ENCODE results near the gene EPB42. TPM values are rescaled to one million over a fixed set of nuclear protein-coding genes. Genes with fewer than 3 reads are reported as not detected.
A peak's percentile ranks its signal among the peaks of the same experiment; 100 is the strongest.

Gene EPB42
- total RNA-seq, 2 experiments from 2014 or later, result not detected

DNA sequence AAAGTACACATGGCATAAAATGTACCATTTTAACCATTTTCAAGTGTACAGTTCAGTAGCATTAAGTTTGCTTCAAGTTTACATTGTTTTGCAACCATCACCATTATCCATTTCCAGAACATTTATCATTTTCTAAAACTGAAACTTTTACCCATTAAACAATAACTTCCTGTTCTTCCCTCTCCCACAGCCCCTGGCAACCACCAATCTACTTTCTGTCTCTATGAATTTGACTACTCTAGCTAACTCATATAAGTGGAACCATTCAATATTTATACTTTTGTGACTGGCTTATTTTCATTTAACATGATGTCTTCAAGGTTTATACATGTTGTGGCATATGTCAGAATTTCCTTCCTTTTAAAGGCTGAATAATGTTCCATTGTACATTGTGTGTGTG is 67.5 kb downstream of the EPB42 start:
- H3K36me3 ChIP-seq (ENCODE audit: insufficient read depth, low read length), result peaks cover 36% of the 10 kb centered on the region
- Mint-ChIP-seq H3K27me3 (no peaks in the 10 kb centered on the region), H3K4me1 (ENCODE audit: low read depth) (peaks cover 15% of the 10 kb centered on the region), H3K4me3 (no peak overlapping the region), H3K9me3 (no peaks in the 10 kb centered on the region), H3K27ac (no peak overlapping the region), H3K36me3 (ENCODE audit: low read depth) (peaks cover 62% of the 10 kb centered on the region)
- no peak for DNase-seq
- no peak overlapping the region for H3K27ac ChIP-seq (ENCODE audit: low read depth in 1 of 2, low read length in 2 of 2)
- no peaks in the 10 kb centered on the region for H3K9me3 ChIP-seq (ENCODE audit: control insufficient read depth in 1 of 2, insufficient read depth in 1 of 2, low read length in 2 of 2)
- H3K4me1 ChIP-seq (ENCODE audit: insufficient read depth, low read length), result peaks cover 4% of the 10 kb centered on the region
- no peaks in the 10 kb centered on the region for H3K27me3 ChIP-seq (ENCODE audit: control insufficient read depth in 1 of 2, insufficient read depth in 2 of 2, low read length in 2 of 2)
- intact Hi-C loops (cut with DNase I, micrococcal nuclease), result loop anchor here in 1 of 2 experiments (5.0 kb wide), 1 partner anchor 46 kb away; the partner anchor contains the start of gene UBR1
- ChIA-PET CTCF (no interaction called here), POLR2A (interaction anchor here (0.6 kb wide), 1 partner anchor 1623 kb away, joined by 3 read pairs; no protein-coding TSS in a partner anchor)
- no peak overlapping the region for H3K4me3 ChIP-seq (ENCODE audit: low read length)
- ATAC-seq (ENCODE audit: poor library complexity), result no peak
- TF ChIP-seq, protein P1, sequence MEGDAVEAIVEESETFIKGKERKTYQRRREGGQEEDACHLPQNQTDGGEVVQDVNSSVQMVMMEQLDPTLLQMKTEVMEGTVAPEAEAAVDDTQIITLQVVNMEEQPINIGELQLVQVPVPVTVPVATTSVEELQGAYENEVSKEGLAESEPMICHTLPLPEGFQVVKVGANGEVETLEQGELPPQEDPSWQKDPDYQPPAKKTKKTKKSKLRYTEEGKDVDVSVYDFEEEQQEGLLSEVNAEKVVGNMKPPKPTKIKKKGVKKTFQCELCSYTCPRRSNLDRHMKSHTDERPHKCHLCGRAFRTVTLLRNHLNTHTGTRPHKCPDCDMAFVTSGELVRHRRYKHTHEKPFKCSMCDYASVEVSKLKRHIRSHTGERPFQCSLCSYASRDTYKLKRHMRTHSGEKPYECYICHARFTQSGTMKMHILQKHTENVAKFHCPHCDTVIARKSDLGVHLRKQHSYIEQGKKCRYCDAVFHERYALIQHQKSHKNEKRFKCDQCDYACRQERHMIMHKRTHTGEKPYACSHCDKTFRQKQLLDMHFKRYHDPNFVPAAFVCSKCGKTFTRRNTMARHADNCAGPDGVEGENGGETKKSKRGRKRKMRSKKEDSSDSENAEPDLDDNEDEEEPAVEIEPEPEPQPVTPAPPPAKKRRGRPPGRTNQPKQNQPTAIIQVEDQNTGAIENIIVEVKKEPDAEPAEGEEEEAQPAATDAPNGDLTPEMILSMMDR (IDR thresholded peaks at IDR 0.05), result no peak

DNA sequence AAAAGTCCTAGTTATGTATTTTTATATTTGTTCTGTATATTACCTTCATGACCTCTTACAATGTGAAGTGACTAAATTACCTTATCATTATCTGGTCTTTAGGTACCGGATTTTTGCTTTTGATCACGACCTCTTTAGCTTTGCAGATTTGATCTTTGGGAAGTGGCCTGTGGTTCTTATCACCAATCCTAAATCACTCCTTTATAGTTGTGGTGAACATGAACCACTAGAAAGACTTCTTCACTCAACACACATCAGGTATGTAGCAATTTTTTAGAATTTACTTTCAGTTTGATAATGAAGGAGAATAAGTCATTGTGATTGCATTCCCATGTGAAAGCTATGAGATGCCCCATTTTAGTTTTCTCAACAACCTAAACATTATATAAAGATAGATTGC is 69.1 kb downstream of the EPB42 start:
- Mint-ChIP-seq H3K36me3 (ENCODE audit: low read depth) (peaks cover 63% of the 10 kb centered on the region), H3K9me3 (no peaks in the 10 kb centered on the region), H3K27me3 (no peaks in the 10 kb centered on the region), H3K4me1 (ENCODE audit: low read depth) (peaks cover 15% of the 10 kb centered on the region), H3K27ac (no peak overlapping the region), H3K4me3 (peak overlapping the region; percentile 30)
- no peaks in the 10 kb centered on the region for H3K27me3 ChIP-seq (ENCODE audit: control insufficient read depth in 1 of 2, insufficient read depth in 2 of 2, low read length in 2 of 2)
- TF ChIP-seq, protein P1 (IDR thresholded peaks at IDR 0.05), result no peak
- no peak overlapping the region for H3K4me3 ChIP-seq (ENCODE audit: low read length)
- H3K27ac ChIP-seq (ENCODE audit: low read depth in 1 of 2, low read length in 2 of 2), result no peak overlapping the region
- peaks cover 4% of the 10 kb centered on the region for H3K4me1 ChIP-seq (ENCODE audit: insufficient read depth, low read length)
- intact Hi-C loops (cut with DNase I, micrococcal nuclease), result loop anchor here in 1 of 2 experiments (5.0 kb wide), 1 partner anchor 44 kb away; the partner anchor contains the start of gene UBR1
- peaks cover 29% of the 10 kb centered on the region for H3K36me3 ChIP-seq (ENCODE audit: insufficient read depth, low read length)
- peak; percentile 95 for ATAC-seq (ENCODE audit: poor library complexity)
- ChIA-PET CTCF (no interaction called here), POLR2A (interaction anchor here (1.0 to 1.2 kb wide), 3 partner anchors 18 to 45 kb away, joined by 4 to 9 read pairs (median 4); partner anchors contain the start of genes TMEM62 and UBR1)
- H3K9me3 ChIP-seq (ENCODE audit: control insufficient read depth in 1 of 2, insufficient read depth in 1 of 2, low read length in 2 of 2), result no peaks in the 10 kb centered on the region
- peak in 3 of 14 experiments; percentile 68 to 82 (median 76) for DNase-seq

DNA sequence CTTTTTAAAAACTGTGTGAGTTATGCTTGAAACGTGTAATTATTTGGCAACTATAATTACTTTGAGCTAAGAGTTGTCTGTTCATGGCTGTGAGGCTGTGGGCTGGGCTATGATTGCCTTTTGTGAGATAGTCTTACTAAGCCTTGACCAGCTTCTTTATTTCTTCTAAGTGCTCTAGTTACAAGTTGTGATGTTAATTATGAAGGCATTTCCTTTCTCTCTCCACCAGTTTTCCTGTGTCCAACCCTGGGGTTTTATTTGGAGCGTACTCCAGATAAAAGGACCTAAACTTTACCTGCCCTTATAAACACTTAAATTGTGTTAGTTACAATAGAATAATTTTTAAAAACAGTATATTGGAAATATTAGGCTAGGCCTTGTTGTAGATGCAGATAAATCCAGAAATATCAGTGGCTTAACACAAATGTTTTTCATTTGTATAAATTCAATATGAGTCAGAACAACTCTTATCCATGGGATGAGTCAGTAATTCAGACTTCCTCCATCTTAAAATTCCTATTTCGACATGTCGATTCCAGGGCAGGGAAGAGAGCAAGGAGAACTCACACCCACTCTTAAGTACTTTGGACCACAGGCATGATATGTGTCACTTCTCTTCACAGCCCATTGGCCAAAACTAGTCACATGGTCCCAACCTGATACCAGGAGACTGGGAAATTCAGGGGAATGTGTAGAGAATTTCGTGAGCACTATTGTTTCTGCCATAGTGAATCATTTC is 70.5 kb downstream of the EPB42 start:
- H3K27me3 ChIP-seq (ENCODE audit: control insufficient read depth in 1 of 2, insufficient read depth in 2 of 2, low read length in 2 of 2), result no peaks in the 10 kb centered on the region
- H3K27ac ChIP-seq (ENCODE audit: low read depth in 1 of 2, low read length in 2 of 2), result no peak overlapping the region
- DNase-seq (no peak), ATAC-seq (ENCODE audit: poor library complexity) (no peak)
- no peaks in the 10 kb centered on the region for H3K9me3 ChIP-seq (ENCODE audit: control insufficient read depth in 1 of 2, insufficient read depth in 1 of 2, low read length in 2 of 2)
- intact Hi-C loops (cut with DNase I, micrococcal nuclease), result loop anchor here in 1 of 2 experiments (5.0 kb wide), 1 partner anchor 43 kb away; the partner anchor contains the start of gene UBR1
- Mint-ChIP-seq H3K36me3 (ENCODE audit: low read depth) (peaks cover 63% of the 10 kb centered on the region), H3K4me3 (no peak overlapping the region), H3K4me1 (ENCODE audit: low read depth) (peaks cover 15% of the 10 kb centered on the region), H3K27ac (no peak overlapping the region), H3K9me3 (no peaks in the 10 kb centered on the region), H3K27me3 (no peaks in the 10 kb centered on the region)
- peaks cover 4% of the 10 kb centered on the region for H3K4me1 ChIP-seq (ENCODE audit: insufficient read depth, low read length)
- POLR2A ChIA-PET, result no interaction called here
- CTCF ChIA-PET, result no interaction called here
- H3K4me3 ChIP-seq (ENCODE audit: low read length), result no peak overlapping the region
- TF ChIP-seq, protein P1 (IDR thresholded peaks at IDR 0.05), result no peak
- H3K36me3 ChIP-seq (ENCODE audit: insufficient read depth, low read length), result peaks cover 36% of the 10 kb centered on the region

Other genes with a start within 250 kb of the EPB42 start
- gene UBR1, start 115.0 kb downstream of the EPB42 start, total RNA-seq, result 10 to 100 TPM; 42.6 to 45.9 TPM
- 10 to 100 TPM; 17.5 to 22.5 TPM for gene TMEM62, start 87.4 kb downstream of the EPB42 start, total RNA-seq
- 100 to 1,000 TPM in 1 of 2 experiments, 10 to 100 TPM in 1; 92.3 to 103 TPM for gene CCNDBP1, start 35.6 kb downstream of the EPB42 start, total RNA-seq
- not detected for gene TGM5, start 45.9 kb upstream of the EPB42 start, total RNA-seq
- gene TGM7, start 81.2 kb upstream of the EPB42 start, total RNA-seq, result not detected
- 1 to 10 TPM; 5.8 to 5.9 TPM for gene LCMT2, start 109.6 kb upstream of the EPB42 start, total RNA-seq
- gene ZSCAN29, start 150.0 kb upstream of the EPB42 start, total RNA-seq, result 1 to 10 TPM; 7.1 to 7.4 TPM
- 1 to 10 TPM; 4.1 to 5.9 TPM for gene TUBGCP4, start 150.1 kb upstream of the EPB42 start, total RNA-seq

Measured in CD4-positive, alpha-beta T cell (primary cell).